ENCODE measurements around the gene SOBP. TPM values are rescaled to one million over a fixed set of nuclear protein-coding genes. Genes with fewer than 3 reads are reported as not detected.

Gene SOBP
- total and polyA plus RNA-seq, 2 experiments from 2014 or later: 1.5 to 3.0 TPM

DNA sequence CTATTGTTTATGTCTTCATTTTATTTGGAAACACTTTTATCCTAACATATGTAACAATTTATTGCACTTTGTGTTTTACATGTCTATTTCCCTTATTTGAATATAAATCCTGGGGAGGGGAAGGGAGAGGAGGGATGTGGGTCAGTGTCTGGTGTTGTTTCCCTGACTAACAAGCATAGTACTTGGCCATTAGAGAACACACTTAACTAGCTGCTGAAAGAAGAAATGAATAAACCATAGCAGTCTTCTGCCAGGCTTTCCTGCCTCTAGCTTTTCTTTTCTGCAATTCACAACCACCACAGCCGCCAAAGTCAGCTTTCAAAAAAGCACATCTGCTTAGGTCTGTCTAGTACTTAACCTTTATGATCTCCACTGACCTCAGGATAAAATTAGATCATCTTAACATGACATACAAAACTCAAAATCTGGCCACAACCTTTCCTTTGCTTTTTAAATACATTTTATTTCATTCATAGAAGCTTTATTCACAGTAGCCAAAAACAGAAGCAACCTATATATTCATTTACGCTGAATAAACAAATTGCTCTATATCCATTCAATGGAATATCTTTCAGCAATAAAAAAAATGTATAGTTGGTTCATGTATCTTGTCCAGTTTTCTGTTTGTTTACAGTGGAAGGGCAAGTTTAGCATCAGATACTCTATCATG lies 46.8 kb upstream of the SOBP start:
- no peaks in the 10 kb centered on the region for H3K9me2 ChIP-seq (ENCODE audit: insufficient read depth)
- H3K27me3 Mint-ChIP-seq (ENCODE audit: insufficient read depth, low read depth, poor library complexity): no peaks in the 10 kb centered on the region
- no peak overlapping the region for H3K27ac ChIP-seq (ENCODE audit: low read depth)
- no peak overlapping the region for H3K4me3 Mint-ChIP-seq
- peaks cover 3% of the 10 kb centered on the region; the same call in 1 of the 2 replicates for H4K20me1 ChIP-seq (replicated peaks; ENCODE audit: insufficient read depth)
- H3F3A ChIP-seq (replicated peaks; ENCODE audit: low read depth): no peaks in the 10 kb centered on the region
- ATAC-seq (no peak), DNase-seq (ENCODE audit: low spot score) (no peak)
- TF ChIP-seq EZH2phosphoT487 (IDR thresholded peaks at IDR 0.05; ENCODE audit: unreplicated experiment): no peak
- no peak for TF ChIP-seq POLR2AphosphoS5 (IDR thresholded peaks at IDR 0.05; ENCODE audit: low read depth)
- TF ChIP-seq ZNF462 (CRISPR knock-in tag; IDR thresholded peaks at IDR 0.05): no peak
- no peak for TF ChIP-seq STAT1 (IDR thresholded peaks at IDR 0.05; ENCODE audit: unreplicated experiment)
- no peak for TF ChIP-seq JUNB (IDR thresholded peaks at IDR 0.05; ENCODE audit: unreplicated experiment)
- no peak for TF ChIP-seq CTCF (conservative IDR thresholded peaks at IDR 0.05; ENCODE audit: low read depth in 2 of 2)
- TF ChIP-seq REST (IDR thresholded peaks at IDR 0.05; ENCODE audit: unreplicated experiment): no peak
- TF ChIP-seq ZNF114 (CRISPR knock-in tag; IDR thresholded peaks at IDR 0.05): no peak
- no peak for TF ChIP-seq EZH2 (IDR thresholded peaks at IDR 0.05; ENCODE audit: low read depth, unreplicated experiment)
- TF ChIP-seq NANOG (IDR thresholded peaks at IDR 0.05; ENCODE audit: borderline replicate concordance): no peak
- TF ChIP-seq, protein P1, sequence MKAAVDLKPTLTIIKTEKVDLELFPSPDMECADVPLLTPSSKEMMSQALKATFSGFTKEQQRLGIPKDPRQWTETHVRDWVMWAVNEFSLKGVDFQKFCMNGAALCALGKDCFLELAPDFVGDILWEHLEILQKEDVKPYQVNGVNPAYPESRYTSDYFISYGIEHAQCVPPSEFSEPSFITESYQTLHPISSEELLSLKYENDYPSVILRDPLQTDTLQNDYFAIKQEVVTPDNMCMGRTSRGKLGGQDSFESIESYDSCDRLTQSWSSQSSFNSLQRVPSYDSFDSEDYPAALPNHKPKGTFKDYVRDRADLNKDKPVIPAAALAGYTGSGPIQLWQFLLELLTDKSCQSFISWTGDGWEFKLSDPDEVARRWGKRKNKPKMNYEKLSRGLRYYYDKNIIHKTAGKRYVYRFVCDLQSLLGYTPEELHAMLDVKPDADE (IDR thresholded peaks at IDR 0.05): no peak
- H3K4me1 Mint-ChIP-seq: no peaks in the 10 kb centered on the region
- H2AFZ ChIP-seq: no peak overlapping the region
- H3K36me3 Mint-ChIP-seq (ENCODE audit: low read depth): peaks cover 25% of the 10 kb centered on the region
- peaks cover 16% of the 10 kb centered on the region; the same call in 1 of the 2 replicates for H3K36me3 ChIP-seq (ENCODE audit: insufficient read depth)
- no peak overlapping the region for H3K27ac Mint-ChIP-seq
- no peaks in the 10 kb centered on the region for H3K27me3 ChIP-seq (ENCODE audit: insufficient read depth)
- peaks cover 24% of the 10 kb centered on the region for H3K9me3 Mint-ChIP-seq
- no peak overlapping the region for H3K4me3 ChIP-seq
- H3K79me2 ChIP-seq (replicated peaks; ENCODE audit: insufficient read depth): peaks cover 39% of the 10 kb centered on the region
- H3K4me2 ChIP-seq: no peak overlapping the region
- no peaks in the 10 kb centered on the region for H3K4me1 ChIP-seq (ENCODE audit: insufficient read depth)
